ENCODE results near the gene MYO1D. TPM values are rescaled to one million over a fixed set of nuclear protein-coding genes. Genes with fewer than 3 reads are reported as not detected.

Gene MYO1D
- total RNA-seq, 1 donor, result 160 TPM

DNA sequence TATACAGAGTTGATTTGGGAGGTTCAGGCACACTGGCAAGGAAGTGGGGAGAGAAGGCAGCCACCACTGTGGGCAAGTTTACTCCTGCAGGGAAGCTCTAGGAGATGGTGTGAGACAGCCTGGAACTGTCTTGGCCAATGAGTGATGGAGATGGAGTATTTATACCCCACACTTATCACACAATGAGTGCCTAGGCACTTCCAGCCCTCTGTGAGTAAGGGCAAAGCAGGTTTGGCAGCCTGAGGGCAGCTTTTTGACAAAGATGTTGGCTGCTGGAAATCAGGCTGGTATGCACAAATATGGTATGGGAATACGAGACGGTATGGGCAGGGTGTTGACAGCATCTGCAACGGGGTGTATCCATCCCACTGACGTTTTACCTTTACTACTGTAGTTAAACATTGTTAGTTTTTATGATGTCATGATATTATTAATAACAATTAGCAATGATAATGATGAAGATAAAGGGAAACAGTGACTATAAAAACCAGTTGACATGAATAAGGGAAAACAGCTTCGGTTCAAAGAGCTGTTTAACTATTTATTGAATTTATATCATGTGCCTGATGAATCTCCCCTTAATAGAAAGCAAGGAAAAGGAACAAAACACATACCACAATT, 240.2 kb downstream of the MYO1D start:
- no peak for DNase-seq (ENCODE audit: insufficient read length, low spot score, missing footprints)
- Histone ChIP-seq H4K20me1 (ENCODE audit: insufficient read depth, low read length) (no peaks in the 10 kb centered on the region), H3K4me1 (ENCODE audit: insufficient read depth, low read length) (no peaks in the 10 kb centered on the region), H3K27me3 (ENCODE audit: insufficient read depth, low read length) (no peaks in the 10 kb centered on the region), H3K36me3 (ENCODE audit: insufficient read depth, low read length) (no peaks in the 10 kb centered on the region), H3K27ac (ENCODE audit: low read depth, low read length) (no peak overlapping the region), H3K4me2 (ENCODE audit: insufficient read depth, low read length) (no peak overlapping the region), H3K4me3 (ENCODE audit: insufficient read depth, low read length) (no peak overlapping the region), H3K79me2 (ENCODE audit: insufficient read depth, low read length) (no peaks in the 10 kb centered on the region), H3K9me3 (ENCODE audit: low read depth, low read length) (no peaks in the 10 kb centered on the region), H2AFZ (ENCODE audit: low read length) (no peak overlapping the region)
- TF ChIP-seq, protein P1, sequence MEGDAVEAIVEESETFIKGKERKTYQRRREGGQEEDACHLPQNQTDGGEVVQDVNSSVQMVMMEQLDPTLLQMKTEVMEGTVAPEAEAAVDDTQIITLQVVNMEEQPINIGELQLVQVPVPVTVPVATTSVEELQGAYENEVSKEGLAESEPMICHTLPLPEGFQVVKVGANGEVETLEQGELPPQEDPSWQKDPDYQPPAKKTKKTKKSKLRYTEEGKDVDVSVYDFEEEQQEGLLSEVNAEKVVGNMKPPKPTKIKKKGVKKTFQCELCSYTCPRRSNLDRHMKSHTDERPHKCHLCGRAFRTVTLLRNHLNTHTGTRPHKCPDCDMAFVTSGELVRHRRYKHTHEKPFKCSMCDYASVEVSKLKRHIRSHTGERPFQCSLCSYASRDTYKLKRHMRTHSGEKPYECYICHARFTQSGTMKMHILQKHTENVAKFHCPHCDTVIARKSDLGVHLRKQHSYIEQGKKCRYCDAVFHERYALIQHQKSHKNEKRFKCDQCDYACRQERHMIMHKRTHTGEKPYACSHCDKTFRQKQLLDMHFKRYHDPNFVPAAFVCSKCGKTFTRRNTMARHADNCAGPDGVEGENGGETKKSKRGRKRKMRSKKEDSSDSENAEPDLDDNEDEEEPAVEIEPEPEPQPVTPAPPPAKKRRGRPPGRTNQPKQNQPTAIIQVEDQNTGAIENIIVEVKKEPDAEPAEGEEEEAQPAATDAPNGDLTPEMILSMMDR (IDR thresholded peaks at IDR 0.05; ENCODE audit: extremely low read depth, low read depth, low read length), result no peak

DNA sequence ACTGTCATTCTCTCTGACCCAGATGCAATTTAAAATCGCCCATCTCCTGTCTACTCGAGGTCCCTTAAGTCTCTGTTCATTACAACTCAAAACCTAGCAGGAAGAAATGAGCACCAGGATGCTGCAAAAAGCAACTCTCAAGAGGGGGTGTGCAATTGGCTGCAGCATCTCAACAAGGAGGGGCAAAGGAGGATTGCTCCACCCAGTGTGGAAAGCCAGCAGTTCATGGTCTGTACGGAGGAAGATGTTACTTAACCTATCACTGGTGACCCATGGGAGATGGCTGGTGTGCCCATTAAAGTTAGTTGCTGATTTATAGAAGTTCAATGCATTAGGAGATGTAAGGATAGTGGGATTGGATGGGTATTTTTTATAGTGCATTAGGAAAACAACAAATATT, 242.8 kb downstream of the MYO1D start:
- Histone ChIP-seq H3K79me2 (ENCODE audit: insufficient read depth, low read length) (no peaks in the 10 kb centered on the region), H3K4me1 (ENCODE audit: insufficient read depth, low read length) (no peaks in the 10 kb centered on the region), H2AFZ (ENCODE audit: low read length) (no peak overlapping the region), H3K27ac (ENCODE audit: low read depth, low read length) (no peak overlapping the region), H3K27me3 (ENCODE audit: insufficient read depth, low read length) (no peaks in the 10 kb centered on the region), H3K4me2 (ENCODE audit: insufficient read depth, low read length) (no peak overlapping the region), H3K4me3 (ENCODE audit: insufficient read depth, low read length) (no peak overlapping the region), H3K36me3 (ENCODE audit: insufficient read depth, low read length) (no peaks in the 10 kb centered on the region), H4K20me1 (ENCODE audit: insufficient read depth, low read length) (no peaks in the 10 kb centered on the region), H3K9me3 (ENCODE audit: low read depth, low read length) (no peaks in the 10 kb centered on the region)
- no peak for DNase-seq (ENCODE audit: insufficient read length, low spot score, missing footprints)
- TF ChIP-seq, protein P1 (IDR thresholded peaks at IDR 0.05; ENCODE audit: extremely low read depth, low read depth, low read length), result no peak

DNA sequence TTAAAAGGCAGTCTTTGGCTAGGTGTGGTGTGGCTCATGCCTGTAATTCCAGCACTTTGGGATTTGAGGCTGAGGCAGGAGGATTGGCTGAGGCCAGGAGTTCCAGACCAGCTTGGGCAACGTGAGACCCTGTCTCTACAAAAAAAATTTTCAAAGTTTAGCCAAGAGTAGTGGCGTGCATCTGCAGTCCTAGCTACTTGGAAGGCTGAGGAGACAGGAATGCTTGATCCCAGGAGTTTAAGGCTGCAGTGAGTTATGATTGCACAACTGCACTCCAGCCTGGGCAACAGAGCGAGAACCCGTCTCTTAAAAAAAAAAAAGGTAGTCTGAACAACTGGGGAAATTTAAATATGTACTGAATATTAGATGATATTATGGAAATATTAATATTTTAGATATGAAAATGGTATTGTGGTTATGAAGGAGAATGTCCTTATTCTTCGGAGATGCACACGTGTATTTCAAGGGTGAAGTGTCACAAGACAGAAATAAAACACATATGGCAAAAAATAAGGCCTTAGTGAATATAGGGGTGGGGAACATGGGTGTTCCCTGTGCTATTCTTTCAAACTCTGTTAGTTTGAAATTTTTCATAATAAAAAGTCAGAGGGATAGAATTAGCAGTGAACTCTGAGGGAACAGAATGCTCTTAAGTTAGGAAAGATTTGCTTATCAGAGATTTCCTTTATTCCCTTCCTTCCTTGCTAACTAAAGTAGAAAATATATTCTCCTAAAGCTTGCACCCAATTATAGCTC, 245.4 kb downstream of the MYO1D start:
- TF ChIP-seq, protein P1 (IDR thresholded peaks at IDR 0.05; ENCODE audit: extremely low read depth, low read depth, low read length), result no peak
- Histone ChIP-seq H3K4me3 (ENCODE audit: insufficient read depth, low read length) (no peak overlapping the region), H3K27me3 (ENCODE audit: insufficient read depth, low read length) (no peaks in the 10 kb centered on the region), H3K79me2 (ENCODE audit: insufficient read depth, low read length) (no peaks in the 10 kb centered on the region), H2AFZ (ENCODE audit: low read length) (no peak overlapping the region), H3K36me3 (ENCODE audit: insufficient read depth, low read length) (no peaks in the 10 kb centered on the region), H3K4me1 (ENCODE audit: insufficient read depth, low read length) (peaks cover 8% of the 10 kb centered on the region), H3K27ac (ENCODE audit: low read depth, low read length) (no peak overlapping the region), H3K9me3 (ENCODE audit: low read depth, low read length) (no peaks in the 10 kb centered on the region), H4K20me1 (ENCODE audit: insufficient read depth, low read length) (no peaks in the 10 kb centered on the region), H3K4me2 (ENCODE audit: insufficient read depth, low read length) (no peak overlapping the region)
- no peak for DNase-seq (ENCODE audit: insufficient read length, low spot score, missing footprints)

DNA sequence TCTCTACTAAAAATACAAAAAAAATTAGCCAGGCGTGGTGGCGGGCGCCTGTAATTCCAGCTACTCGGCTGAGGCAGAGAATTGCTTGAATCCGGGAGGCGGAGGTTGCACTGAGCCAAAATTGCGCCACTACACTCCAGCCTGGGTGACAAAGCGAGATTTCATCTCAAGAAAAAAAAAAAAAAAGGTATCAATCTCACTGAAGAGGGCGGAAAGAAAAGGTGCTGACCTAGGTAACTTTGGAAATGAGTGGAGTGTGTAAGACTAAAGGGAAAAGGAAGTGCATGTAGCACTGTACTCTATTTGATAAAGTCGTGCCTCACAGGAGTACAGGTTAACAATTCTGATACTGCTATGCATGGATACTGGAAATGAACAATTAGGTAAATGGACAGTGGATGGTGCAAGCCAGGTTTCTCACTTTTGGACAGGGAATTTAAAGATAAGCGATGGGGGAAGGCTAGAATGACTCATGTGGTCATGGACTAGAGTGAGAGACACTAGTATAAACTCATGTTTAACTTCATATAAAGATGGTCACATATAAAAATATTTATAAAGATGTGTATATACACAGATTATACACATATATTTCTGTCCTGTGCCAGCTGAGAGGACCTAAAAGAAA, 247.2 kb downstream of the MYO1D start:
- Histone ChIP-seq H3K27me3 (ENCODE audit: insufficient read depth, low read length) (no peaks in the 10 kb centered on the region), H2AFZ (ENCODE audit: low read length) (no peak overlapping the region), H3K79me2 (ENCODE audit: insufficient read depth, low read length) (no peaks in the 10 kb centered on the region), H3K4me2 (ENCODE audit: insufficient read depth, low read length) (no peak overlapping the region), H4K20me1 (ENCODE audit: insufficient read depth, low read length) (no peaks in the 10 kb centered on the region), H3K9me3 (ENCODE audit: low read depth, low read length) (no peaks in the 10 kb centered on the region), H3K4me1 (ENCODE audit: insufficient read depth, low read length) (peaks cover 8% of the 10 kb centered on the region), H3K36me3 (ENCODE audit: insufficient read depth, low read length) (no peaks in the 10 kb centered on the region), H3K27ac (ENCODE audit: low read depth, low read length) (no peak overlapping the region), H3K4me3 (ENCODE audit: insufficient read depth, low read length) (no peak overlapping the region)
- DNase-seq (ENCODE audit: insufficient read length, low spot score, missing footprints), result no peak
- TF ChIP-seq, protein P1 (IDR thresholded peaks at IDR 0.05; ENCODE audit: extremely low read depth, low read depth, low read length), result no peak

Measured in osteoblast (primary cell).